ENCODE data around the gene TMEM119. TPM values are rescaled to one million over a fixed set of nuclear protein-coding genes. Genes with fewer than 3 reads are reported as not detected.

Gene TMEM119
- total and polyA plus RNA-seq, 9 of the 15 experiments (the other 6 are each of a cell fraction or from before 2014, with no cell fraction given), result 0.18 TPM; not detected in 8

- Histone ChIP-seq H3K9ac (ENCODE audit: insufficient read depth in 1 of 2, low read depth in 2 of 2, low read length in 2 of 2) (no peak overlapping the region), H4K20me1 (replicated peaks; ENCODE audit: control insufficient read depth, insufficient read depth, low read length) (peaks cover 6% of the 10 kb centered on the region; the same call in 1 of the 2 replicates), H3K36me3 (ENCODE audit: control insufficient read depth, insufficient read depth, low read length) (no peaks in the 10 kb centered on the region), H3K4me3 (no peak overlapping the region), H3K4me1 (replicated peaks in 1 of 2; ENCODE audit: control insufficient read depth in 2 of 2, insufficient read depth in 2 of 2, low read length in 2 of 2) (peaks cover 0 to 11% of the 10 kb centered on the region in 2 experiments; a peak in 3 of 5 replicates), H3K9me3 (replicated peaks; ENCODE audit: control insufficient read depth, insufficient read depth, low read depth, low read length) (no peaks in the 10 kb centered on the region), H3K27me3 (ENCODE audit: control insufficient read depth in 2 of 2, insufficient read depth in 2 of 2, low read length in 2 of 2) (no peaks in the 10 kb centered on the region), H3K79me2 (ENCODE audit: control insufficient read depth, insufficient read depth, low read length) (no peaks in the 10 kb centered on the region), H2AFZ (ENCODE audit: low read depth, low read length) (no peak overlapping the region), H3K9me1 (ENCODE audit: control insufficient read depth, insufficient read depth, low read length) (peaks cover 6% of the 10 kb centered on the region), H3K4me2 (ENCODE audit: insufficient read depth, low read length) (no peak overlapping the region), H3K27ac (ENCODE audit: extremely low read depth, low read depth, low read length) (no peak overlapping the region)
- in situ Hi-C loops (cut with MboI) (no loop called here), intact Hi-C loops (cut with micrococcal nuclease) (no loop called here)
- DNase-seq (ENCODE audit: extremely low read depth in 1 of 4, low spot score in 3 of 4) (no peak), FAIRE-seq (no peak), ATAC-seq (no peak)
- ChIA-PET CTCF (ENCODE audit: low intra/inter-chr PET ratio) (interaction anchor here (0.7 kb wide), 1 partner anchor 487 kb away, joined by 4 read pairs; no protein-coding TSS in a partner anchor), POLR2A (no interaction called here)
- TF ChIP-seq L3MBTL2 (IDR thresholded peaks at IDR 0.05), result 0 out of 2 replicates have a peak, but pooled peaks have one; percentile 0
- no peak for TF ChIP-seq VEZF1 (CRISPR knock-in tag; IDR thresholded peaks at IDR 0.05)
- no TSS peak for BruUV-seq (replicated peaks)
- 15% methylated on average over 4 of the region's 4 CpGs for WGBS (ENCODE audit: insufficient coverage, low coverage, missing lambda C conversion rate)
These were observed 2.8 kb upstream of the TMEM119 start for GRCh38 chr12:108600702-108601007.

- 34% methylated on average over 10 of the region's 10 CpGs for WGBS (ENCODE audit: insufficient coverage, low coverage, missing lambda C conversion rate)
- Histone ChIP-seq H3K9me1 (ENCODE audit: control insufficient read depth, insufficient read depth, low read length) (peaks cover 6% of the 10 kb centered on the region), H3K27me3 (ENCODE audit: control insufficient read depth in 2 of 2, insufficient read depth in 2 of 2, low read length in 2 of 2) (no peaks in the 10 kb centered on the region), H3K9me3 (replicated peaks; ENCODE audit: control insufficient read depth, insufficient read depth, low read depth, low read length) (no peaks in the 10 kb centered on the region), H3K27ac (ENCODE audit: extremely low read depth, low read depth, low read length) (no peak overlapping the region), H3K4me2 (ENCODE audit: insufficient read depth, low read length) (no peak overlapping the region), H3K9ac (ENCODE audit: insufficient read depth in 1 of 2, low read depth in 2 of 2, low read length in 2 of 2) (no peak overlapping the region), H2AFZ (ENCODE audit: low read depth, low read length) (no peak overlapping the region), H3K36me3 (ENCODE audit: control insufficient read depth, insufficient read depth, low read length) (no peaks in the 10 kb centered on the region), H3K79me2 (ENCODE audit: control insufficient read depth, insufficient read depth, low read length) (no peaks in the 10 kb centered on the region), H3K4me3 (no peak overlapping the region), H4K20me1 (replicated peaks; ENCODE audit: control insufficient read depth, insufficient read depth, low read length) (peaks cover 6% of the 10 kb centered on the region; the same call in 1 of the 2 replicates), H3K4me1 (replicated peaks in 1 of 2; ENCODE audit: control insufficient read depth in 2 of 2, insufficient read depth in 2 of 2, low read length in 2 of 2) (peaks cover 0 to 11% of the 10 kb centered on the region in 2 experiments; a peak in 3 of 5 replicates)
- no TSS peak for BruUV-seq (replicated peaks)
- DNase-seq (ENCODE audit: extremely low read depth in 1 of 4, low spot score in 3 of 4) (no peak), ATAC-seq (no peak), FAIRE-seq (no peak)
- ChIA-PET POLR2A (interaction anchor here (0.5 to 0.9 kb wide), 3 partner anchors 24 to 736 kb away, joined by 4 to 5 read pairs (median 4); no protein-coding TSS in a partner anchor), CTCF (ENCODE audit: low intra/inter-chr PET ratio) (interaction anchor here (0.7 kb wide), 1 partner anchor 487 kb away, joined by 4 read pairs; no protein-coding TSS in a partner anchor)
- intact Hi-C loops (cut with micrococcal nuclease), result no loop called here
- in situ Hi-C loops (cut with MboI), result no loop called here
- peak; percentile 93 for TF ChIP-seq BCOR (IDR thresholded peaks at IDR 0.05)
- peak; percentile 14; the same call in 1 of the 2 replicates for TF ChIP-seq BHLHE40 (IDR thresholded peaks at IDR 0.05; ENCODE audit: low read length)
- no peak for TF ChIP-seq CHD1 (IDR thresholded peaks at IDR 0.05; ENCODE audit: low read length)
- TF ChIP-seq ZNF12 (CRISPR knock-in tag; IDR thresholded peaks at IDR 0.05), result peak; percentile 97
- TF ChIP-seq ADNP (tag; IDR thresholded peaks at IDR 0.05), result peak; percentile 89
- TF ChIP-seq EZH2 (IDR thresholded peaks at IDR 0.05; ENCODE audit: borderline replicate concordance, low read depth, low read length), result no peak
- no peak for TF ChIP-seq ZNF445 (CRISPR knock-in tag; IDR thresholded peaks at IDR 0.05; ENCODE audit: low read depth)
- peak; percentile 94 for TF ChIP-seq RBM25 (IDR thresholded peaks at IDR 0.05; ENCODE audit: low read depth, low read length, severe bottlenecking)
- TF ChIP-seq SIX5 (IDR thresholded peaks at IDR 0.05; ENCODE audit: borderline replicate concordance in 1 of 2, insufficient read depth in 1 of 2, low read depth in 1 of 2, low read length in 2 of 2), result no peak
- TF ChIP-seq SIN3B (IDR thresholded peaks at IDR 0.05; ENCODE audit: low read depth), result no peak
- 0 out of 2 replicates have a peak, but pooled peaks have one; percentile 20 for TF ChIP-seq L3MBTL2 (IDR thresholded peaks at IDR 0.05)
- TF ChIP-seq E2F4 (CRISPR knock-in tag; IDR thresholded peaks at IDR 0.05; ENCODE audit: low read depth), result no peak
These were observed 2.2 kb upstream of the TMEM119 start for GRCh38 chr12:108599948-108600701.
